GM12873 (cell line): ENCODE data around the gene NPR3.

Source experiments
- CTCF ChIP-seq: IDR thresholded peaks from 2 replicates; pipeline ENCODE4 v1.5.1; 2012; ENCODE audit warnings: low read depth, mild to moderate bottlenecking, moderate library complexity, low read length, control low read depth; ENCODE audit not compliant: insufficient read depth; ENCODE audit errors: missing control alignments

NPR3 gene

GRCh38 chr5:32785611-32786254 is 74.6 kb downstream of the NPR3 start:
- no peak for TF ChIP-seq CTCF

- no peak for TF ChIP-seq CTCF
Measured at GRCh38 chr5:32786311-32786710, 75.2 kb downstream of the NPR3 start.

DNA sequence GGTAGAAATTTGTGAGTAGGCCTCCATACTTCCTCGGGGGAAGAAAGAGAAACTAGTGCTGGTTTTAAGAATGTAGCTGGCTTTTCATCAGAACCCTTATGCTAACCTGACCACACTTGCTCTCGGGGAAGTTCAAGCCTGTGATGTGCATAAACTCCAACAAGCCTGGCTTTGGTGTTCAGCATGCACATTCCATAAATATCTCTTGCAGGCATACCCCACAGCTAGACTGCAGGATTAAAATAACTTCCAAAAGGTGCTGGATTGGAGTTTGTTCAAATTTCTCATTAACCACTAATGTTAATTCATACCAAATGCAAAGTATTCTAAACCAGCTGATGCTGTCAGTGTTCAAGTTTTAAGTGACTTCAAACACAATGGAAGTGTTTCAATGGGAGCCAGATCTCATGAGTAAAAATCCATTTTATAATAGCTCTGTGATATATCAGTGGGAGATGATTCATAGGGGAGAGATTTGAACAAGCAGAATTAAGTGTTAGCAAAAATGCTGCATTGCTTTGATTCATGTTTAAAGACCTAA is 79.4 kb downstream of the NPR3 start:
- no peak for TF ChIP-seq CTCF

DNA sequence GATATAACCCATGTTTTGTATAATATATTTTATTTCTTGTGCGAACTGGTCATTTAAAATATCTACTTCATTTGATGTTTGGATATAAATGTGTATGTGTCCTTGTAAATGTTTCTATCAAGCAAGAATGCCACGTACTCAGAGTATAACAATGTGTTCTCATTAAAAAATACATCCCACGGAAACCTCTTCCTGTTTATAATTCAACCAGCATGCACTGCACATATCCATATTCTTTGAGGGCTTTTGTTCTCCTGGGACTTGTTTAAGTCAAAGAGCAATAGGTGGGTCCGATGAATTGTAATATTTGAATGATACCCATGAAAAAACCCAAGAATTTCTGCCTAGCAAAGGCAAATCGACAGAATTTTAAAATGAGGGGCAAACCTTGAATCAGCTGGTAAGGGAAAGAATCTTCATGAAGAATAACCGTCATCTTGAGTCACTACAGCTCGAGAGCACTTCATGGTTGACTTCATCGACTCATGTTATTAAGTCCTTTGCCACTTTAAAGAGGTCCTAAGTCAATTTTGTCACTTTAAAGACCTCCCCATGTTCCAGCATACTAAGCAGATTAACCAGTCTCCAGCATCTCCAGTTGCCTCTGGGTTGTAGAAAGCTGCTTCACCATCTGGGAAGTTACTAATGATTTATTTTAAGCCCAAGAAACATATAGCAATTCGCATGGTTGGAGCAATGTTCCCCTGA is 80.6 kb downstream of the NPR3 start:
- no peak for TF ChIP-seq CTCF

GRCh38 chr5:32794086-32794485 is 83.0 kb downstream of the NPR3 start:
- TF ChIP-seq CTCF, result no peak

DNA sequence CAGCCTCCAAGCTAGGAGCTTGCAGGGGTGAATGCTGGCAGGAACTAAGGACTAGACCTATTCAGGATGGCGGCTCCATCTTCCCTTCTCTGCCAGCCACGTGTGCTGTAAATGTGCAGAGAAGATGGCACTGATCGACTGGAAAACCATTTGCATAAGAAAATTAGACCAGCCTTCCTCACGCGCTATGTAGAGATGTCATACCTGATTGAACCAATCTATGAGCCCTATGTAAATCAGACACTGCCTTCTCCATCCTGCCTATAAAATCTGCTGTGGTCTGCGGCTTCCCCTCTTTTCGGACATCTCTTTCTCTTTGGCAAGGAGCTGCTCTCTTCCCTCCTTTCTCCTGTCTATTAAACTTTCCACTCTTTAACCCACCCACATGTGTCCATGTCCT is 91.6 kb downstream of the NPR3 start:
- TF ChIP-seq CTCF, result no peak

GRCh38 chr5:32803656-32804055 is 92.5 kb downstream of the NPR3 start:
- no peak for TF ChIP-seq CTCF
